NCI-H187 treated with DMSO at 0.1 percent for 48 hours (cell line): ENCODE measurements around the gene PRCP.
"Not testable (repeated sequence)": the region's sequence is repeated elsewhere in the genome, so short reads cannot be mapped to it uniquely, and the experiment has no call there.

Source experiments
- DNase-seq: peaks from one replicate; lab custom pipeline; 2025; lab: John Stamatoyannopoulos, UW

PRCP gene

GRCh38 chr11:82900277-82901164 is at the start of gene PRCP:
TSS of gene PRCP (minus strand) at chr11:82900430. CDS start at chr11:82900402, 28 bp downstream.
- DNase-seq: peak; percentile 73

- DNase-seq: no peak
Measured at GRCh38 chr11:82949352-82949751, 49.1 kb upstream of the PRCP start.

- DNase-seq: no peak
Measured at GRCh38 chr11:82945682-82946081, 45.5 kb upstream of the PRCP start.

- not testable (repeated sequence) for DNase-seq
Measured at GRCh38 chr11:82945041-82945440, 44.8 kb upstream of the PRCP start.

- no peak for DNase-seq
Measured at GRCh38 chr11:82944198-82944597, 44.0 kb upstream of the PRCP start.

- not testable (repeated sequence) for DNase-seq
Measured at GRCh38 chr11:82943430-82943829, 43.2 kb upstream of the PRCP start.

GRCh38 chr11:82942376-82942775 is 42.1 kb upstream of the PRCP start:
- DNase-seq: no peak

- no peak for DNase-seq
Measured at GRCh38 chr11:82939456-82939855, 39.2 kb upstream of the PRCP start.

GRCh38 chr11:82937554-82937953 is 37.3 kb upstream of the PRCP start:
- DNase-seq: no peak

GRCh38 chr11:82936261-82936660 is 36.0 kb upstream of the PRCP start:
- no peak for DNase-seq

- no peak for DNase-seq
Measured at GRCh38 chr11:82932564-82932963, 32.3 kb upstream of the PRCP start.

GRCh38 chr11:82930734-82931133 is 30.5 kb upstream of the PRCP start:
- no peak for DNase-seq

GRCh38 chr11:82930229-82930628 is 30.0 kb upstream of the PRCP start:
- DNase-seq: no peak

- DNase-seq: no peak
Measured at GRCh38 chr11:82929121-82929520, 28.9 kb upstream of the PRCP start.

GRCh38 chr11:82927264-82927880 is 27.1 kb upstream of the PRCP start:
- DNase-seq: peak; percentile 19

- DNase-seq: no peak
Measured at GRCh38 chr11:82924522-82925224, 24.4 kb upstream of the PRCP start.

GRCh38 chr11:82922396-82923173 is 22.4 kb upstream of the PRCP start:
- DNase-seq: not testable (repeated sequence)

GRCh38 chr11:82920227-82920626 is 20.0 kb upstream of the PRCP start:
- not testable (repeated sequence) for DNase-seq

- not testable (repeated sequence) for DNase-seq
Measured at GRCh38 chr11:82919786-82920185, 19.6 kb upstream of the PRCP start.

GRCh38 chr11:82909015-82909640 is 8.9 kb upstream of the PRCP start:
- DNase-seq: no peak

GRCh38 chr11:82908311-82908710 is 8.1 kb upstream of the PRCP start:
- no peak for DNase-seq
